GM23338 (cell line): ENCODE measurements around the gene SELENBP1. TPM values are rescaled to one million over a fixed set of nuclear protein-coding genes. Genes with fewer than 3 reads are reported as not detected.
A peak's percentile ranks its signal among the peaks of the same experiment; 100 is the strongest.
"Not testable (repeated sequence)": the region's sequence is repeated elsewhere in the genome, so short reads cannot be mapped to it uniquely, and the experiment has no call there.

Experiments
- ATAC-seq: fragments of 200-7000 bp; cut with Tn5 transposase; 3 replicates; pipeline ENCODE4 v1.9.1; 2020
- DNase-seq: peaks from one replicate; pipeline ENCODE4 v3.0.0-alpha.2; 2015; ENCODE audit warnings: low spot score
- H2AFZ ChIP-seq: fragments of 200-600 bp; sonication (generic); 2 replicates; pipeline ENCODE4 v1.8.0; 2016; ENCODE audit warnings: antibody characterized with exemption, mild to moderate bottlenecking, moderate library complexity
- H3F3A ChIP-seq: fragments of 200-600 bp; sonication (generic); replicated peaks from 2 replicates; pipeline ENCODE4 v1.8.0; 2017; ENCODE audit warnings: antibody characterized with exemption, mixed run types, low read depth
- H3K27ac ChIP-seq: fragments of 200-600 bp; sonication (generic); 2 replicates; pipeline ENCODE4 v1.6.1; 2016; ENCODE audit warnings: low read depth
- H3K27me3 ChIP-seq: fragments of 200-600 bp; sonication (generic); 2 replicates; pipeline ENCODE4 v1.8.0; 2016; ENCODE audit warnings: mild to moderate bottlenecking, mixed run types, moderate library complexity; ENCODE audit not compliant: insufficient read depth
- H3K36me3 ChIP-seq: fragments of 200-600 bp; sonication (generic); 2 replicates; pipeline ENCODE4 v1.8.0; 2016; ENCODE audit warnings: mild to moderate bottlenecking; ENCODE audit not compliant: insufficient read depth
- H3K4me1 ChIP-seq: fragments of 200-600 bp; sonication (generic); 2 replicates; pipeline ENCODE4 v1.8.0; 2016; ENCODE audit warnings: mild to moderate bottlenecking, moderate library complexity; ENCODE audit not compliant: insufficient read depth
- H3K4me2 ChIP-seq: fragments of 200-600 bp; sonication (generic); 2 replicates; pipeline ENCODE4 v1.7.1; 2017; ENCODE audit warnings: mixed run types
- H3K4me3 ChIP-seq: fragments of 200-600 bp; sonication (generic); 2 replicates; pipeline ENCODE4 v1.6.1; 2016; ENCODE audit warnings: mixed run types
- H3K79me2 ChIP-seq: fragments of 200-600 bp; sonication (generic); replicated peaks from 2 replicates; pipeline ENCODE4 v1.8.0; 2017; ENCODE audit warnings: mild to moderate bottlenecking; ENCODE audit not compliant: insufficient read depth
- H3K9me2 ChIP-seq: fragments of 200-600 bp; sonication (generic); 2 replicates; pipeline ENCODE4 v1.8.0; 2017; ENCODE audit not compliant: insufficient read depth
- H4K20me1 ChIP-seq: fragments of 200-600 bp; sonication (generic); replicated peaks from 2 replicates; pipeline ENCODE4 v1.8.0; 2017; ENCODE audit warnings: mild to moderate bottlenecking; ENCODE audit not compliant: insufficient read depth
- H3K27ac Mint-ChIP-seq: 2 replicates; pipeline ENCODE4 v1.8.0; 2020; ENCODE audit warnings: inconsistent platforms, mild to moderate bottlenecking, moderate library complexity, mixed read lengths
- H3K27me3 Mint-ChIP-seq: 3 replicates; pipeline ENCODE4 v1.8.0; 2022; ENCODE audit warnings: low read depth, mild to moderate bottlenecking, moderate library complexity, mixed read lengths, inconsistent platforms; ENCODE audit not compliant: insufficient read depth, poor library complexity
- H3K36me3 Mint-ChIP-seq: 3 replicates; pipeline ENCODE4 v1.8.0; 2021; ENCODE audit warnings: low read depth, mild to moderate bottlenecking, inconsistent platforms, moderate library complexity, mixed read lengths
- H3K4me1 Mint-ChIP-seq: 3 replicates; pipeline ENCODE4 v1.8.0; 2020; ENCODE audit warnings: mild to moderate bottlenecking, inconsistent platforms, mixed read lengths
- H3K4me3 Mint-ChIP-seq: 3 replicates; pipeline ENCODE4 v1.8.0; 2021; ENCODE audit warnings: moderate library complexity, mild to moderate bottlenecking, inconsistent platforms, mixed read lengths
- H3K9me3 Mint-ChIP-seq: 3 replicates; pipeline ENCODE4 v1.8.0; 2020; ENCODE audit warnings: moderate library complexity, mild to moderate bottlenecking, inconsistent platforms, mixed read lengths
- CREB1 ChIP-seq: fragments of 250-450 bp; sonication (Bioruptor Pico); IDR thresholded peaks from 2 replicates; pipeline ENCODE4 v1.5.0; 2020; ENCODE audit warnings: low read depth, mild to moderate bottlenecking, moderate library complexity
- ETS1 ChIP-seq: IDR thresholded peaks from 2 replicates; pipeline ENCODE4 v1.6.1; 2016; ENCODE audit warnings: antibody characterized with exemption
- POLR2AphosphoS5 ChIP-seq: IDR thresholded peaks from 2 replicates; pipeline ENCODE4 v1.6.1; 2016; ENCODE audit warnings: antibody characterized with exemption, low read depth
- polyA plus RNA-seq: library from polyadenylated mRNA; unstranded; fragments of >200 nt; fragmentation: Nextera tagmentation; extraction: Ambion mirVana; gene quantifications from 2 replicates; pipeline ENCODE4 v1.2.1, GENCODE V29; 2016
- total RNA-seq: library from RNA; depleted of rRNA; stranded (reverse); fragments of >200 nt; shearing (Covaris generic); gene quantifications from 2 replicates; pipeline ENCODE4 v1.2.3, GENCODE V29; 2014
- TF ChIP-seq, protein P1 (sequence below), 2 experiments: fragments of 200-600 bp in 1 of 2; sonication (generic) in 1 of 2; conservative IDR thresholded peaks; 2 replicates each; pipeline versions ENCODE4 v1.5.1 to v1.6.1; 2016 to 2017; ENCODE audit warnings: antibody characterized with exemption in 2 of 2, low read depth in 2 of 2, mild to moderate bottlenecking in 2 of 2, moderate library complexity in 1 of 2
- TF ChIP-seq, protein P2 (sequence below): IDR thresholded peaks from one replicate; pipeline ENCODE4 v1.6.1; 2018; ENCODE audit warnings: antibody characterized with exemption; ENCODE audit not compliant: unreplicated experiment

The SELENBP1 gene
- total and polyA plus RNA-seq, 2 experiments from 2014 or later: 10.7 to 13.4 TPM

DNA sequence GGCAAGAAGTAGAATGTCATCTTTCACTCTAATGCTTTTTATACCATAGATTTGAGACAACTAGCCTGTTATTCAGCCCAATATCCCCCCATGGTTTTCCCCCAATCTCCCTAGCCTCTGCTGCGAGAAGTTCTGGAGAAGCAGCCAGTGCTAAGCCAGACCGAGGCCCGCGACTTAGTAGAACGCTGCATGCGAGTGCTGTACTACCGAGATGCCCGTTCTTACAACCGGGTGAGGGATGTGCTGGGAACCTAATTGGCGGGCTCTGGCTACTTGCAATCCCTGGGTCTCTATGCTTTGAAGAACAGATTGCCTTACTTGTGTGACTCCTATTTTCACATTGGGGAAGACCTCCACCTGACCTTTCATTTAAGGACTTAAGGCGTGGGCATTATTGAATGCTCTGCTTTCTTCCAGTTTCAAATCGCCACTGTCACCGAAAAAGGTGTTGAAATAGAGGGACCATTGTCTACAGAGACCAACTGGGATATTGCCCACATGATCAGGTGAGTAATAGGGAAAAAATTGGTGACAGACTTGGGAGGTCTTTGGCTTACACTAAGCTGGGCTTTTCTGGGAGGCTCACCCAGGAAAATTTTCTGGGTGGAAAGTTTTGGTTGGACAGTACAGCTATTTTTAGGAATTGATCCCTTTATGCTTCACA lies 28.8 kb upstream of the SELENBP1 start (continued):
- TF ChIP-seq, protein P1, sequence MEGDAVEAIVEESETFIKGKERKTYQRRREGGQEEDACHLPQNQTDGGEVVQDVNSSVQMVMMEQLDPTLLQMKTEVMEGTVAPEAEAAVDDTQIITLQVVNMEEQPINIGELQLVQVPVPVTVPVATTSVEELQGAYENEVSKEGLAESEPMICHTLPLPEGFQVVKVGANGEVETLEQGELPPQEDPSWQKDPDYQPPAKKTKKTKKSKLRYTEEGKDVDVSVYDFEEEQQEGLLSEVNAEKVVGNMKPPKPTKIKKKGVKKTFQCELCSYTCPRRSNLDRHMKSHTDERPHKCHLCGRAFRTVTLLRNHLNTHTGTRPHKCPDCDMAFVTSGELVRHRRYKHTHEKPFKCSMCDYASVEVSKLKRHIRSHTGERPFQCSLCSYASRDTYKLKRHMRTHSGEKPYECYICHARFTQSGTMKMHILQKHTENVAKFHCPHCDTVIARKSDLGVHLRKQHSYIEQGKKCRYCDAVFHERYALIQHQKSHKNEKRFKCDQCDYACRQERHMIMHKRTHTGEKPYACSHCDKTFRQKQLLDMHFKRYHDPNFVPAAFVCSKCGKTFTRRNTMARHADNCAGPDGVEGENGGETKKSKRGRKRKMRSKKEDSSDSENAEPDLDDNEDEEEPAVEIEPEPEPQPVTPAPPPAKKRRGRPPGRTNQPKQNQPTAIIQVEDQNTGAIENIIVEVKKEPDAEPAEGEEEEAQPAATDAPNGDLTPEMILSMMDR (conservative IDR thresholded peaks at IDR 0.05; ENCODE audit: low read depth in 2 of 2): no peak

- peak; percentile 91 for ATAC-seq
- Histone ChIP-seq H3K9me2 (no peaks in the 10 kb centered on the region), H3F3A (peaks cover 35% of the 10 kb centered on the region), H3K4me1 (peaks cover 5% of the 10 kb centered on the region), H3K27ac (peak within 1 kb of the TSS; percentile 77), H3K27me3 (no peaks in the 10 kb centered on the region), H4K20me1 (peaks cover 34% of the 10 kb centered on the region), H2AFZ (no peak within 1 kb of the TSS), H3K79me2 (peaks cover 20% of the 10 kb centered on the region), H3K4me2 (peak within 1 kb of the TSS; percentile 94), H3K36me3 (peaks cover 25% of the 10 kb centered on the region), H3K4me3 (peak within 1 kb of the TSS; percentile 71)
- TF ChIP-seq POLR2AphosphoS5 (peak; percentile 98), CREB1 (CRISPR knock-in tag) (peak; percentile 86), ETS1 (peak; percentile 93)
- TF ChIP-seq, protein P2, sequence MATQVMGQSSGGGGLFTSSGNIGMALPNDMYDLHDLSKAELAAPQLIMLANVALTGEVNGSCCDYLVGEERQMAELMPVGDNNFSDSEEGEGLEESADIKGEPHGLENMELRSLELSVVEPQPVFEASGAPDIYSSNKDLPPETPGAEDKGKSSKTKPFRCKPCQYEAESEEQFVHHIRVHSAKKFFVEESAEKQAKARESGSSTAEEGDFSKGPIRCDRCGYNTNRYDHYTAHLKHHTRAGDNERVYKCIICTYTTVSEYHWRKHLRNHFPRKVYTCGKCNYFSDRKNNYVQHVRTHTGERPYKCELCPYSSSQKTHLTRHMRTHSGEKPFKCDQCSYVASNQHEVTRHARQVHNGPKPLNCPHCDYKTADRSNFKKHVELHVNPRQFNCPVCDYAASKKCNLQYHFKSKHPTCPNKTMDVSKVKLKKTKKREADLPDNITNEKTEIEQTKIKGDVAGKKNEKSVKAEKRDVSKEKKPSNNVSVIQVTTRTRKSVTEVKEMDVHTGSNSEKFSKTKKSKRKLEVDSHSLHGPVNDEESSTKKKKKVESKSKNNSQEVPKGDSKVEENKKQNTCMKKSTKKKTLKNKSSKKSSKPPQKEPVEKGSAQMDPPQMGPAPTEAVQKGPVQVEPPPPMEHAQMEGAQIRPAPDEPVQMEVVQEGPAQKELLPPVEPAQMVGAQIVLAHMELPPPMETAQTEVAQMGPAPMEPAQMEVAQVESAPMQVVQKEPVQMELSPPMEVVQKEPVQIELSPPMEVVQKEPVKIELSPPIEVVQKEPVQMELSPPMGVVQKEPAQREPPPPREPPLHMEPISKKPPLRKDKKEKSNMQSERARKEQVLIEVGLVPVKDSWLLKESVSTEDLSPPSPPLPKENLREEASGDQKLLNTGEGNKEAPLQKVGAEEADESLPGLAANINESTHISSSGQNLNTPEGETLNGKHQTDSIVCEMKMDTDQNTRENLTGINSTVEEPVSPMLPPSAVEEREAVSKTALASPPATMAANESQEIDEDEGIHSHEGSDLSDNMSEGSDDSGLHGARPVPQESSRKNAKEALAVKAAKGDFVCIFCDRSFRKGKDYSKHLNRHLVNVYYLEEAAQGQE: no peak
- TF ChIP-seq, protein P1 (conservative IDR thresholded peaks at IDR 0.05; ENCODE audit: low read depth in 2 of 2): peak in 1 of 2 experiments; percentile 56; a peak in 2 of 4 replicates
- H3K36me3 Mint-ChIP-seq: peaks cover 35% of the 10 kb centered on the region
- H3K4me1 Mint-ChIP-seq: peaks cover 5% of the 10 kb centered on the region
- H3K4me3 Mint-ChIP-seq: peak within 1 kb of the TSS; percentile 93
- H3K9me3 Mint-ChIP-seq: no peaks in the 10 kb centered on the region
- DNase-seq: peak; percentile 94
- peak within 1 kb of the TSS; percentile 97 for H3K27ac Mint-ChIP-seq
- H3K27me3 Mint-ChIP-seq: peaks cover 16% of the 10 kb centered on the region
These were observed 27.0 kb upstream of the SELENBP1 start, which contains the start of gene PSMB4 for GRCh38 chr1:151399324-151400171. PSMB4 (plus strand) TSS chr1:151399573; CDS start chr1:151399588, 15 bp downstream.

- Histone ChIP-seq H4K20me1 (peaks cover 11% of the 10 kb centered on the region; the same call in 1 of the 2 replicates), H3F3A (peaks cover 14% of the 10 kb centered on the region), H3K79me2 (peaks cover 17% of the 10 kb centered on the region)
- H3K9me3 Mint-ChIP-seq, H3K4me1 Mint-ChIP-seq, H3K27ac ChIP-seq, H3K4me3 ChIP-seq, H3K9me2 ChIP-seq, ATAC-seq, H2AFZ ChIP-seq, DNase-seq, H3K36me3 ChIP-seq, H3K4me2 ChIP-seq, H3K27me3 ChIP-seq, H3K27ac Mint-ChIP-seq, H3K4me1 ChIP-seq, H3K4me3 Mint-ChIP-seq: not testable (repeated sequence)
- H3K27me3 Mint-ChIP-seq: peaks cover 13% of the 10 kb centered on the region
- H3K36me3 Mint-ChIP-seq: peaks cover 15% of the 10 kb centered on the region
These were observed 23.8 kb upstream of the SELENBP1 start for GRCh38 chr1:151396265-151396664.
